ENCODE measurements around the gene HSPA1L.
"Not testable (repeated sequence)": the region's sequence is repeated elsewhere in the genome, so short reads cannot be mapped to it uniquely, and the experiment has no call there.

Gene HSPA1L

GRCh38 chr6:31836474-31837368 is 21.6 kb upstream of the HSPA1L start:
- no peak for DNase-seq (ENCODE audit: low read depth)

GRCh38 chr6:31836047-31836473 is 21.0 kb upstream of the HSPA1L start:
- no peak for DNase-seq (ENCODE audit: low read depth)

- DNase-seq (ENCODE audit: low read depth): peak; percentile 58
These were observed 19.5 kb upstream of the HSPA1L start for GRCh38 chr6:31834367-31835250.

GRCh38 chr6:31831350-31832215 is 16.5 kb upstream of the HSPA1L start:
- DNase-seq (ENCODE audit: low read depth): no peak

GRCh38 chr6:31830886-31831335 is 15.8 kb upstream of the HSPA1L start:
- no peak for DNase-seq (ENCODE audit: low read depth)

- no peak for DNase-seq (ENCODE audit: low read depth)
These were observed 14.7 kb upstream of the HSPA1L start for GRCh38 chr6:31829633-31830283.

GRCh38 chr6:31827286-31828079 is 12.4 kb upstream of the HSPA1L start, which contains the start of gene HSPA1B:
TSS of gene HSPA1B (plus strand) at chr6:31827738. CDS start at chr6:31827951, 213 bp downstream.
- DNase-seq (ENCODE audit: low read depth): peak; percentile 82

- DNase-seq (ENCODE audit: low read depth): no peak
These were observed 11.8 kb upstream of the HSPA1L start for GRCh38 chr6:31826793-31827285.

- DNase-seq (ENCODE audit: low read depth): no peak
These were observed 10.5 kb upstream of the HSPA1L start for GRCh38 chr6:31825553-31825952.

- not testable (repeated sequence) for DNase-seq (ENCODE audit: low read depth)
These were observed 8.6 kb upstream of the HSPA1L start for GRCh38 chr6:31823592-31824196.

GRCh38 chr6:31822036-31822821 is 7.1 kb upstream of the HSPA1L start:
- DNase-seq (ENCODE audit: low read depth): no peak

GRCh38 chr6:31821301-31822035 is 6.4 kb upstream of the HSPA1L start:
- DNase-seq (ENCODE audit: low read depth): peak; percentile 51

GRCh38 chr6:31820399-31820798 is 5.3 kb upstream of the HSPA1L start:
- DNase-seq (ENCODE audit: low read depth): not testable (repeated sequence)

- no peak for DNase-seq (ENCODE audit: low read depth)
These were observed 4.8 kb upstream of the HSPA1L start for GRCh38 chr6:31819871-31820299.

- not testable (repeated sequence) for DNase-seq (ENCODE audit: low read depth)
These were observed 2.9 kb upstream of the HSPA1L start for GRCh38 chr6:31817929-31818511.

- DNase-seq (ENCODE audit: low read depth): not testable (repeated sequence)
These were observed 2.2 kb upstream of the HSPA1L start for GRCh38 chr6:31817133-31817928.

- peak; percentile 38 for DNase-seq (ENCODE audit: low read depth)
These were observed 432 bp downstream of the HSPA1L start for GRCh38 chr6:31814677-31815024.

All from stimulated activated CD8-positive, alpha-beta memory T cell treated with anti-CD3 and anti-CD28 coated beads, Interleukin-7, amount 100 ng/mL, for 24 hours (primary cell).